ENCODE data around the gene KIAA1755. TPM values are rescaled to one million over a fixed set of nuclear protein-coding genes. Genes with fewer than 3 reads are reported as not detected.
"Not testable (repeated sequence)": the region's sequence is repeated elsewhere in the genome, so short reads cannot be mapped to it uniquely, and the experiment has no call there.

KIAA1755 gene
- total and polyA plus RNA-seq, 12 donors: 2.7 to 7.7 (median 5.2) TPM

DNA sequence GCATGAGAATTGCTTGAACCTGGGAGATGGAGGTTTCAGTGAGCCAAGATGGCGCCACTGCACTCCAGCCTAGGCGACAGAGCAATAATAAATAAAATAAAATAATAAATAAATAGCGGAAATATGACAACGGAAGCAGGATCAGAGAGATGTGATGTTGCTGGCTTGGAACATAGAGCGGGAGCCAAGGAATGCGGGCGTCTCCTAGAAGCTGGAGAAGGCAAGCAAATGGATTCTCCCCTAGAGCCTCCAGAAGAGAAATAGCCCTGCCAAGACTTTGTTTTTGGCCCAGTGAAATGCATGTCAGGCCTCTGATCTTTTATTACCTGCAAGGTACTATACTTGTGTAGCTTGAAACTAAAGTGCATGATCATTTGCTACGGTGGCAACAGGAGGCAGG lies 12.4 kb downstream of the KIAA1755 start:
- Histone ChIP-seq H3K4me1 (peaks cover 0 to 42% (median 18%) of the 10 kb centered on the region in 9 donors), H3K27ac (peak overlapping the region in 1 of 10 donors; percentile 25), H3K9me3 (peaks cover 0 to 10% (median 1%) of the 10 kb centered on the region in 11 donors), H3K27me3 (no peaks in the 10 kb centered on the region), H3K4me3 (no peak overlapping the region), H3K36me3 (peaks cover 0 to 20% (median 0%) of the 10 kb centered on the region in 9 donors)
- no peak for DNase-seq
- intact Hi-C loops (cut with DNase I): no loop called here
- no peak for ATAC-seq
- 78 to 87% methylated on average over 8 of the region's 8 CpGs for WGBS, 2 donors
- TF ChIP-seq, protein P1, sequence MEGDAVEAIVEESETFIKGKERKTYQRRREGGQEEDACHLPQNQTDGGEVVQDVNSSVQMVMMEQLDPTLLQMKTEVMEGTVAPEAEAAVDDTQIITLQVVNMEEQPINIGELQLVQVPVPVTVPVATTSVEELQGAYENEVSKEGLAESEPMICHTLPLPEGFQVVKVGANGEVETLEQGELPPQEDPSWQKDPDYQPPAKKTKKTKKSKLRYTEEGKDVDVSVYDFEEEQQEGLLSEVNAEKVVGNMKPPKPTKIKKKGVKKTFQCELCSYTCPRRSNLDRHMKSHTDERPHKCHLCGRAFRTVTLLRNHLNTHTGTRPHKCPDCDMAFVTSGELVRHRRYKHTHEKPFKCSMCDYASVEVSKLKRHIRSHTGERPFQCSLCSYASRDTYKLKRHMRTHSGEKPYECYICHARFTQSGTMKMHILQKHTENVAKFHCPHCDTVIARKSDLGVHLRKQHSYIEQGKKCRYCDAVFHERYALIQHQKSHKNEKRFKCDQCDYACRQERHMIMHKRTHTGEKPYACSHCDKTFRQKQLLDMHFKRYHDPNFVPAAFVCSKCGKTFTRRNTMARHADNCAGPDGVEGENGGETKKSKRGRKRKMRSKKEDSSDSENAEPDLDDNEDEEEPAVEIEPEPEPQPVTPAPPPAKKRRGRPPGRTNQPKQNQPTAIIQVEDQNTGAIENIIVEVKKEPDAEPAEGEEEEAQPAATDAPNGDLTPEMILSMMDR (IDR thresholded peaks at IDR 0.05): no peak

- peaks cover 0 to 24% (median 0%) of the 10 kb centered on the region in 9 donors for H3K36me3 ChIP-seq
- H3K27ac ChIP-seq: peak overlapping the region in 1 of 10 donors; percentile 25
- ATAC-seq; intact Hi-C loops (cut with DNase I); DNase-seq; H3K4me3 ChIP-seq; H3K27me3 ChIP-seq: not testable (repeated sequence)
- 68 to 90% methylated on average over 4 of the region's 4 CpGs for WGBS, 2 donors
- H3K4me1 ChIP-seq: peaks cover 0 to 38% (median 18%) of the 10 kb centered on the region in 9 donors
- peaks cover 0 to 14% (median 5%) of the 10 kb centered on the region in 11 donors for H3K9me3 ChIP-seq
Measured at GRCh38 chr20:38247725-38248124, 12.8 kb downstream of the KIAA1755 start.

- TF ChIP-seq, protein P1 (IDR thresholded peaks at IDR 0.05): no peak
- H3K9me3 ChIP-seq: peaks cover 0 to 20% (median 10%) of the 10 kb centered on the region in 11 donors
- peak overlapping the region in 3 of 10 donors; percentile 6 to 25 (median 20) for H3K27ac ChIP-seq
- H3K27me3 ChIP-seq: no peaks in the 10 kb centered on the region
- H3K4me1 ChIP-seq: peaks cover 0 to 32% (median 14%) of the 10 kb centered on the region in 9 donors
- no peak overlapping the region for H3K4me3 ChIP-seq
- 76 to 81% methylated on average over 7 of the region's 7 CpGs for WGBS, 2 donors
- DNase-seq (no peak), ATAC-seq (peak in 3 of 8 donors; percentile 3 to 31 (median 18))
- intact Hi-C loops (cut with DNase I): no loop called here
- peaks cover 0 to 30% (median 0%) of the 10 kb centered on the region in 9 donors for H3K36me3 ChIP-seq
Measured at GRCh38 chr20:38247166-38247509, 13.4 kb downstream of the KIAA1755 start.

DNA sequence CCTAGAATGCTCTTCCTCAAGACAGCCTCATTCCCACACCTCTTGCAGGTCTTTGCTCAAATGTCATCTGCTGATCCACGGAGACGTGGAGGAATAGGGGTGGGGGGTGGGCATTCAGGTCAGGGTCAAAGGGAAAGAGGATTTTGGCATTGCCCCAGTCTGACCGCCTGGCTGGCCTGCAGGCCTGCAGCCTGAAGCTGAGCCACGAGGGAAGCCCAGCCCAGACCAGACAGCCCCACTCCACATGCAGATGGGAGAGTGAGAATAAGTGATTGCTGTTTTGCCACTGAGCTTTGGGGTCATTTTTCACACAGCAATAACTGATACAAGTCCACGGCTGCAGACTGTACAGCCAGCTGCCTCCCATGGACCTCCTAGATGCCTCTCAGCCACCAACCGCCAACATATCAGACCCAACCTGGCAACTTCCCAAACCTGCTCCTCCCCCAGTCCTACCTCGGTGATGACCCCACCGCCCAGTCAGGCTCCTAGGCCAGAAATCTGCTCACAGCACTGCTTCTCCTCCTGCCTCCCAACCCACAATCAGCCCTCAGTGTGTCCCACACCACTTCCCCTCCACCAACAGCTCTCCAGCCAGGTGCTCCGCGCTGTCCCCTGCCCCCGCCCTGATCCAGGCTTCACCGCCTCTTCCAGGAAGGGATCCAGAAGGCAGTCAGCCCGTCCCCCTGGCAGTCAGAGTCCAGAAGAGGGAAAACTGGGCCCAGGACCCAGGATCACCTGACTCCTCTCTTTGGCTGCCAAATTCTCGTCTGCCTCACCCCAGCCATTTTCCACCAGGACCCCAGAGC lies 14.0 kb downstream of the KIAA1755 start:
- H3K27ac ChIP-seq: peak overlapping the region in 3 of 10 donors; percentile 20 to 26 (median 25)
- intact Hi-C loops (cut with DNase I): no loop called here
- H3K4me1 ChIP-seq: peaks cover 0 to 27% (median 12%) of the 10 kb centered on the region in 9 donors
- no peak overlapping the region for H3K4me3 ChIP-seq
- H3K36me3 ChIP-seq: peaks cover 0 to 33% (median 0%) of the 10 kb centered on the region in 9 donors
- H3K27me3 ChIP-seq: no peaks in the 10 kb centered on the region
- peak; percentile 32 to 34 for DNase-seq
- peak; percentile 27 to 71 (median 56) for ATAC-seq
- TF ChIP-seq, protein P1 (IDR thresholded peaks at IDR 0.05): no peak
- WGBS, 2 donors: 55 to 57% methylated on average over 14 of the region's 14 CpGs
- H3K9me3 ChIP-seq: peaks cover 0 to 26% (median 11%) of the 10 kb centered on the region in 11 donors

Data from heart right ventricle (tissue), 16 donors.